NCI-H82 treated with DMSO at 0.1 percent for 48 hours (cell line): ENCODE data around the gene DNAJB13.
"Not testable (repeated sequence)": the region's sequence is repeated elsewhere in the genome, so short reads cannot be mapped to it uniquely, and the experiment has no call there.

Experiments used
- DNase-seq: peaks from one replicate; lab custom pipeline; 2025; ENCODE audit not compliant: unreplicated experiment; lab: John Stamatoyannopoulos, UW

Gene DNAJB13

DNA sequence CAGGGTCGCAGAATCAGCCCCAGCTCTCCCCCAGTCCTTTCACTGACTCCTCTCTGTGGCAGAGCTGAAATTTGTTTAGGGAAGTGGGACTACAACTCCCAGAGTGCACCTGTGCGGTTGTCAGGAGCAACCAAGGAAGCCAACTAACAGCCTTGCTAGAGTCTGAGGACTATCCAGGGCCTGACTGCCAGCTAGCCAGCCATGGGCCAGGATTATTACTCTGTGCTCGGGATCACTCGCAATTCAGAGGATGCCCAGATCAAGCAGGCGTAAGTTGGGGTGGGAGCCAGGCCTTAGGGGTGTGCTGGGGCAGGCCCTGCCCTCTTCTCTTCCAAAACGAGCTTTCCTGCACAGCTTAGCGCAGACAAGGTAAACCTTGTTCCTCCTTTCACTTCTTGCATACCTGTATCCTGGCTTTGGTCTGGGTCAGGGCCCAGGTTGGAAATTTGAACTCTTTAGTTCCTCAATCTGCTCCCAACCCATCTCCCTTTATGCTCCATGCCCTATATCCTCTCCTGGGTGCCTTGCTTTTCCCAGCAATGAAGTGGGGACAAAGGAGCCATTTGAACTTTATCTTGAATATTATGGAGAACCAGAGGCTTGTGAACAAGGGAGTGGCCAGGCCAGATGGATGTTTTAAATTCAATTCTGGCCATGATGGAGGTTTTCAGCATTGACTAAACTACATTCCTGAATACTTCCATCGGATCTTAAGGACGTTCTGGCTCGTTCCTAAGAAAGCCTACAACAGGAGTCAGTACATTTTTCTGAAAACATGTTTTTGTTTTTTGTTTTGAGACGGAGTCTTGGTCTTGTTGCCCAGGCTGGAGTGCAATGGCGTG lies at the start of gene DNAJB13:
Gene DNAJB13 (plus strand): TSS at position 158 of the 842 bp plus-strand sequence. CDS start 44 bp downstream, at position 202.
- DNase-seq, result no peak

DNA sequence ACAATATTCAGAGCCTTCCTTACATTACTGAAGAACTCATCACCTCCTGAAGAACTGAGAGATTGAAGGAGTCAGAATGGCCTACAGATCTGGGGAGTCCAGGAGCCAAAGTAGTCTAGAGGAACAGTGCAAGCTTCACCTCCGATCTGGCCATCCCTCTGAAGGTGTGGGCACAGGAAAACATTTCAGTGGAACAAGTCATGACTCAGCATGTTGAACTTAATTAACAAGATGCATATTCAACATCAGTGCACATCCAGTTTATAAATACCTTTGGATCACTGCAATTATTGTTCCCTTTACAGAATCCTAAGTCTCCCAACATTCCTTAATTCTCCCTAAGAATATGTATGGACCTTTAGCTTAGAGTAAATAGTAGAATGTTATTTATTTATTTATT lies 48.5 kb upstream of the DNAJB13 start:
- no peak for DNase-seq

GRCh38 chr11:73907191-73907590 lies 43.6 kb upstream of the DNAJB13 start:
- no peak for DNase-seq

DNA sequence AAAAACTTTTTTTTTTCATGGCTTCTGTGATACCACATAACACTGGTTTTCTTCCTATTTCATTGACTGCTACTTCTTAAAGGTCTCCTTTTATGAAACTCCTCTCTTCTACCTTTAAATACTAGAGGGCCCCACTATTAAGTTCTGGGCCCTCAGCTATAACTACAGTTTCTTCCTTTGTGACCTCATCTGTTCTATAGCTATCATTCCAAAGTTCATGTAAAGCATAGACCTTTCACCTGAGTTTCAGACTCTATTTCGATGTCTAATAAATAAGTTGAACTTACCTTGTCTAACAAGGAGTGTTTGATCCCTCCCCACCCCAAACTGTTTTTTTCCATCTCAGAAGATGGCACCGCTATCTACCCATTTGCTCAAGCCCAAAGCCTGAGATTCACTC lies 38.8 kb upstream of the DNAJB13 start:
- no peak for DNase-seq

DNA sequence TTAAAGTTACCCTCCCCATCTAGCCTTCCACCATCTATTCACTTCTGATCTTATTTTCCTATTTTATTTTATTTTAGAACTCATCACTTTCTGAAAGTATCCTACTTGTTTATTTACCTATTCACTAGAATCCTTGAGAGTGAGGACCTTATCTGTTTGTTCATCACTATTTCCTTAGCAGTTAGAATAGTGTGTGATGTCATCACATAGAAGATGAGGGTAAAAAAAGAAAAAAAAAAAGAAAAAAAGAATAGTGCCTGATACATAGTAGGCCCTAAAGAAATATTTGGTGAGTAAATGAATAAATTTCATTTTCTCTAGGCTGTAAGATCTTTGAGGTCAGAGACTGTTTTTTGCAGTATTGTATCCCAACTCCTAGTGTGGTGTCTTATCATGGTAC lies 37.4 kb upstream of the DNAJB13 start:
- DNase-seq, result no peak

GRCh38 chr11:73914284-73914683 lies 36.5 kb upstream of the DNAJB13 start:
- DNase-seq, result no peak

DNA sequence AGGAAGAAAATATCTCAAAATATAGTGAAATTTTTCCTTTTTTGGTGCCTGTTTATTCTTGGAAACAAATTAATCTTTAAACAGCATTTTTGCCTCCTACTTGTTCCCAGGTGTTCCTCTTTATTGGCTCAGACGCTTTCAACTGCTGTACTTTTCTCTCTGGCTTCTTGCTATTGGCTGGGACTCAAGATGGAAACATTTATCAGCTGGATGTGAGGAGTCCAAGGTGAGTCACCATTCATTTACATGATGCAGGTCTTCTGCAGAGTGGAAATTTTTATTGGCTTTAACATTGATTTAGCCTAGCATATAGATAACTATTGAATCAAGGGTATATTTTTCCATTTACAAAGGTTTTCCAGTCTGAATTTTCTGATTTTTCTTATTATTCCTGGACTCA lies 34.4 kb upstream of the DNAJB13 start:
- no peak for DNase-seq

DNA sequence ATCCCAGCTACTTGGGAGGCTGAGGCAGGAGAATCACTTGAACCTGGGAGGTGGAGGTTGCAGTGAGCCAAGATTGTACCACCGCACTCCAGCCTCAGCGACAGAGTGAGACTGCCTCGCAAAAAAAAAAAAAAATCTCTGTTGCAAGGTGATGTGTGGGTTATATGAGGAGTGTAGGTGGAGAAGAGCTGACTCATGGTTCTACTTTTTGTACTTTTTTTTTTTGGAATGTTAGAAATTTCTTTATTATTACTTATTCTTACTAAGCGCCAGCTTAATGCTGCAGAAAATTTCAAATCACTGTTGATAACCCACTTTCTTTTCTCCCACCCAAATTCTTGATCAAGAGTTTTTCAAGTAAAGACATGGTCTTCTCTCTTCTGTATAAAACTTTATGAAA lies 29.6 kb upstream of the DNAJB13 start:
- no peak for DNase-seq

- DNase-seq, result no peak
Measured at GRCh38 chr11:73929388-73929787, 21.4 kb upstream of the DNAJB13 start.

DNA sequence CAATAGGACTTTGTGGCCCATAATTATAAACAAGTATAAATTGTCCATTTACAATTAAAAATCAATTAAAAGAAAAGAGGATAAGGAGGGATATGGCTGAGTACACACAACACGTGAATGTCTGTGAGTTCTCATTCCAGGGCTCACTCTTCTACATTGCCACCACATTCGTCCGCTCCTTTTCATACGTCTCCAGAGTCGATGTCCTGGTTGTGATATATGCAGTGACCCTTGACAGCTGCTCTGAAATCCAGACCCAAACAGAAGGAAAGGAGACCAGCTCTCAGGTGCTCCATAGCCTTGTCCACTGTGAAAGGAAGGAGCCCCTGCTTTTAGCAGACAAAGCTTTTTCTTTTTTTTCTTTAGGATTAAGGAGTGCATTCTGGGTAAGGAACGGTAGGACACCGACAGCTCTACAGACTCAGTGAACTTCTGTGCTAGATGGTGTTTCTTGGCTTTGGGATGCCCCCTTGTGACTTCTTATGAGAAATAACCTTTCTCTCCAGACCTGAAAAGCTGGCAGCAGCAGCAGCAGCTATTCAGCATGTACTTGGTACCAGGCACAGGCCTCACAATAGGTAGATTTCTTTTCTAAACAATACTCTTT lies 19.7 kb upstream of the DNAJB13 start:
- peak; percentile 74 for DNase-seq

GRCh38 chr11:73931951-73932350 lies 18.9 kb upstream of the DNAJB13 start:
- no peak for DNase-seq

DNA sequence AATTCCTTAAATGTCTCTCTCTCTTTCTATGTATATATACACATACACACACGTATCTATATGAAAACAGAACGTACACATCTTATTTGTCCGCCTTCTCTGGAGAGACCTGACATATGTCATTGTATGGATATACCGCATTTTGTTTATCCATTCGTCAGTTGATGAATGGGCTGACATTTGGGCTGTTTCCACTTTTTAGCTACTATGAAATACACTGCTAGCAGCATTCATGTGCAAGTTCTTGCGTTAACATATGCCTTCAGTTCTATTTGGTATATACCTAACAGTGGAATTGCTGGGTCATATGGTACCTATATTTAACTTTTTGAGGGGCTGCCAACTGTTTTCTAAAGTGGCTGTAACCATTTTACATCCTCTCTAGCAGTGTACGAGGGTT lies 18.0 kb upstream of the DNAJB13 start:
- no peak for DNase-seq

GRCh38 chr11:73936047-73936446 lies 14.8 kb upstream of the DNAJB13 start:
- DNase-seq, result not testable (repeated sequence)

DNA sequence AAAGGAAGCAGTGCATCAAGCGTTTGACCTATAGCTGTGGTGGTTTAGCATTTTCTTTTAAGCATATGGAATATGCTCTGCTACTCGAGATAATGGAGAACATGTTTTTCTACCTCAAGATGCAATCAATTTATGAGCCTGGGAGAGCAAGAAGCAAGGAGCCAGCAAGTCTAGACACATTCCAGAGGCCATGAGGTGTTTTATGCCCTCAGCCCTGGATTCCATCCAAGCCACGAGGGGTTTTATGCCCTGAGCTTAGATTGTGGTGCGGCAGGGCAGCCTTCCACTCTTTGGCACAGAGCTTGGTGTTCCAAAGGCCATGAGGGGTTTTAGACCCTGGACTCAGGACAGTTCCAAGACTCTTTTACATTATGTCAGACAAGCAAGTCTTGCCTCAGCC lies 11.7 kb upstream of the DNAJB13 start:
- DNase-seq, result no peak

DNA sequence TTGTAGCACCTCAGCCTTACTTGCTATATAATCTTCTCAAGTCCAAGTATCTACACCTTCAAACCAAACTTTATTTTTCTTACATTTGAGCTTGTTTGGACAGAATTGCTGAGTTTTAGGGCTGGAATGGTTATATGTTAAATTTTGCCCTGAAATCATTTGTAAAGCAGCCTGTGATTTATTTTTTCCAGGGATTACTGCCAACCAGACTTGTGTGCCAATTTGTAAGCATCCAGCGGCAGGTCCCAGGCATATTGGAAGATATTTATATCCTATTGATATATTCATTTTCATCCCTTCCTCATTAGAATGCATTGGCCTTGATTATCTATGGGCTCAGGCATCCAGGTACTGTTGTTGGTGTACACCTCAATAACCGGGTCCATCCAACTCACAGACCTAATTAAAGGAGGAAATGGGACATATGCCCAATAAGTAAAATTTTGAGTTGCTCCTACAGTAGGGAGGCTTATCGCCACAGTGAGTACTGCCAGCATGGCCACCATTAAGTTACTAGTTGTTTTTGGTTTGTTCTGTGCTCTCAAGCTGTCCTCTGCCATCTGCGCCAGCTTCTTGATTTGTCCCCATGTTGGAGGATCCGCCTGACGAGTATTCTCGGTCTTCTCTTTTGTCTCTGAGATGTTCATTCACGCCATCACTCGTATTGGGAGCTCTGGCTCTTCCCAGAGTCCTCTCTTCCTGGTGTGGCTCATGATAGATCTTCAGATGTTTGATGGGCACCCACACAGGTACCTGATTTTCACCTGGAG lies 9.8 kb upstream of the DNAJB13 start:
- DNase-seq, result no peak

GRCh38 chr11:73942010-73942409 lies 8.8 kb upstream of the DNAJB13 start:
- no peak for DNase-seq

- DNase-seq, result no peak
Measured at GRCh38 chr11:73944085-73944484, 6.7 kb upstream of the DNAJB13 start.

DNA sequence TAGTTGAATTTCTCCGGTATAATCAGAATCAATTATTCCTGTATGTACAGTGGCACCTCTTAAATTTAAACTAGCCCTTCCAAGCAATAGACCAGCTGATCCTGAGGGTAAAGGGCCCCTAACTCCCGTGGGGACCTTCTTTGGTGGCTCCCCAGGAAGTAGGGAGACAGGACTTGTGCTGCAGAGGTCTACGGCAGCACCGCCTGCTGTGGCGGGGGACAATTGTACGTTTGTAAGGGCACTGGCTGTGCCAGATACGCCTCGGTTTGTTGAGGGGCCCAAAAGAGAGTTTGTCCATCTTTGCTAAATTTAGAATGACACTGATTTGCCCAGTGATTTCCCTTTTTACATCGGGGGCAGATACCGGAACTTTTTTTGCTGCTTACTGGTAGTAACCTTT lies 5.9 kb upstream of the DNAJB13 start:
- DNase-seq, result no peak

DNA sequence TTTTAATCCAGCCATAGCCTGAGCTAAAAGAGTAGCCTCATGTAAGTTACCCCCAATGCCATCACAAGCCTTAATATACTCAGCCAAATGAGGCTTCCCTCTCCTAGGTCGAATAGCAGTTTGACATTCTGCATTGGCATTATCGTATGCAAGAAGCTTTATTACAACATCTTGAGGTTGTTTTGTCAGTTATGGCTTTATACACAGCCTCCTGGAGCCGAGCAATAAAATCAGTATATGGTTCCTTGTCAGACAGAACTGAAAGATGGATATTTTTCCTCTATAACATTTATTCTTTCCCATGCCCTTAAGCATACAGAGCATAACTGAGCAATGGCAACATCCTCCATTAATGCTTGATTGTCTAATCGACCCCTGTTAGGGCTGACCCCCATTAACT lies 5.4 kb upstream of the DNAJB13 start:
- DNase-seq, result no peak

- DNase-seq, result no peak
Measured at GRCh38 chr11:73946798-73947458, 3.9 kb upstream of the DNAJB13 start.

- no peak for DNase-seq
Measured at GRCh38 chr11:73949246-73949645, 1.6 kb upstream of the DNAJB13 start.
